ENCODE data around the gene FOXP1.

FOXP1 gene

GRCh38 chr3:71139496-71139895 lies 444.0 kb downstream of the FOXP1 start:
- Histone ChIP-seq H3K4me1 (ENCODE audit: control insufficient read depth, insufficient read depth, low read length) (peaks cover 12% of the 10 kb centered on the region), H3K9me3 (ENCODE audit: control insufficient read depth, insufficient read depth, low read length) (no peaks in the 10 kb centered on the region), H3K27me3 (ENCODE audit: control insufficient read depth, insufficient read depth, low read length) (no peaks in the 10 kb centered on the region), H3K9ac (ENCODE audit: low read depth, low read length) (no peak overlapping the region), H3K36me3 (ENCODE audit: control insufficient read depth, insufficient read depth, low read length) (no peaks in the 10 kb centered on the region), H3K4me3 (ENCODE audit: low read depth, low read length) (no peak overlapping the region)

- peaks cover 22% of the 10 kb centered on the region for H3K4me1 ChIP-seq (ENCODE audit: control insufficient read depth, insufficient read depth, low read length)
- no peak overlapping the region for H3K9ac ChIP-seq (ENCODE audit: low read depth, low read length)
- H3K4me3 ChIP-seq (ENCODE audit: low read depth, low read length) = no peak overlapping the region
- H3K9me3 ChIP-seq (ENCODE audit: control insufficient read depth, insufficient read depth, low read length) = no peaks in the 10 kb centered on the region
- no peaks in the 10 kb centered on the region for H3K36me3 ChIP-seq (ENCODE audit: control insufficient read depth, insufficient read depth, low read length)
- H3K27me3 ChIP-seq (ENCODE audit: control insufficient read depth, insufficient read depth, low read length) = no peaks in the 10 kb centered on the region
Measured at GRCh38 chr3:71138410-71138809, 445.1 kb downstream of the FOXP1 start.

GRCh38 chr3:71136276-71136675 lies 447.3 kb downstream of the FOXP1 start:
- no peaks in the 10 kb centered on the region for H3K9me3 ChIP-seq (ENCODE audit: control insufficient read depth, insufficient read depth, low read length)
- no peaks in the 10 kb centered on the region for H3K27me3 ChIP-seq (ENCODE audit: control insufficient read depth, insufficient read depth, low read length)
- peaks cover 29% of the 10 kb centered on the region for H3K4me1 ChIP-seq (ENCODE audit: control insufficient read depth, insufficient read depth, low read length)
- H3K4me3 ChIP-seq (ENCODE audit: low read depth, low read length) = no peak overlapping the region
- H3K36me3 ChIP-seq (ENCODE audit: control insufficient read depth, insufficient read depth, low read length) = no peaks in the 10 kb centered on the region
- no peak overlapping the region for H3K9ac ChIP-seq (ENCODE audit: low read depth, low read length)

GRCh38 chr3:71135373-71136088 lies 448.0 kb downstream of the FOXP1 start:
- Histone ChIP-seq H3K9ac (ENCODE audit: low read depth, low read length) (no peak overlapping the region), H3K9me3 (ENCODE audit: control insufficient read depth, insufficient read depth, low read length) (no peaks in the 10 kb centered on the region), H3K27me3 (ENCODE audit: control insufficient read depth, insufficient read depth, low read length) (no peaks in the 10 kb centered on the region), H3K4me1 (ENCODE audit: control insufficient read depth, insufficient read depth, low read length) (peaks cover 36% of the 10 kb centered on the region), H3K4me3 (ENCODE audit: low read depth, low read length) (no peak overlapping the region), H3K36me3 (ENCODE audit: control insufficient read depth, insufficient read depth, low read length) (no peaks in the 10 kb centered on the region)

DNA sequence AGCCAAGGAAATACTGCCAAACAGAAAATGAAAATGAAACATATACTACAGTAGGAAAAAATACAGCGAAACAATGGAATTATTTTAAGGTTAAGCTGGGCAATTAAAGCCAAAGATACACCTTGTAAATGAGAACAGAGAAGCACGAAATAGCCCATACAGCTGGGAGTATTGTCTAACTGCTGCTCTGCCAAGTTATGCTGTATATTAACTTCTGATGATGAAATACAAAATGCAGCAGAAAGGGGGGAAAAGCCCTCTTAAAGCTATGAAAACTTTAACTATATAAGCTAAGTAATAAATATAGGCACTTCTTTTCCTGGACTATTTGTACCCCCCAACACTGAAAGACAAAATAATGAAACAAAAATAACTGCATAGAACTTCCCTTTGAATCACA lies 449.0 kb downstream of the FOXP1 start:
- H3K9me3 ChIP-seq (ENCODE audit: control insufficient read depth, insufficient read depth, low read length) = no peaks in the 10 kb centered on the region
- H3K4me3 ChIP-seq (ENCODE audit: low read depth, low read length) = no peak overlapping the region
- H3K4me1 ChIP-seq (ENCODE audit: control insufficient read depth, insufficient read depth, low read length) = peaks cover 41% of the 10 kb centered on the region
- H3K36me3 ChIP-seq (ENCODE audit: control insufficient read depth, insufficient read depth, low read length) = no peaks in the 10 kb centered on the region
- H3K9ac ChIP-seq (ENCODE audit: low read depth, low read length) = no peak overlapping the region
- no peaks in the 10 kb centered on the region for H3K27me3 ChIP-seq (ENCODE audit: control insufficient read depth, insufficient read depth, low read length)

DNA sequence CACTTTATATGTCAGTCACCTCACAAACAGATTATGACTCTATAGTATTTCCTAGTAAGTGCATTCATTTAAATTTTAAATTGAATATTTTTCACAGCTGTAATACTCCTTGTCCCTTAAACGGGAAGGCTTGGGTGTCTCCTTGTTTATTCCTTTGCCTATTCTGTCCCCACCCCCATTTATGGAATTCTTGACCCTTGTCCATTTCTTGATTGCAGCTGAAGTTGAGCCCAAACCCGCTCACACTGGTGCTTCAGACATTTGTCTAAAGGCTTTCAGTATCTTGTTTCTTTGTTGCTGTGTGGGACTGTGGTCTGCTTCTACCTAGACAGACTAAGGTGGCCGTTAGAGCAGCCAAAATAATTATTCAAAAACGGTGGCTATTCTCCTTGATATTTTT lies 449.7 kb downstream of the FOXP1 start:
- Histone ChIP-seq H3K27me3 (ENCODE audit: control insufficient read depth, insufficient read depth, low read length) (no peaks in the 10 kb centered on the region), H3K9me3 (ENCODE audit: control insufficient read depth, insufficient read depth, low read length) (no peaks in the 10 kb centered on the region), H3K9ac (ENCODE audit: low read depth, low read length) (no peak overlapping the region), H3K4me3 (ENCODE audit: low read depth, low read length) (no peak overlapping the region), H3K4me1 (ENCODE audit: control insufficient read depth, insufficient read depth, low read length) (peaks cover 44% of the 10 kb centered on the region), H3K36me3 (ENCODE audit: control insufficient read depth, insufficient read depth, low read length) (no peaks in the 10 kb centered on the region)

DNA sequence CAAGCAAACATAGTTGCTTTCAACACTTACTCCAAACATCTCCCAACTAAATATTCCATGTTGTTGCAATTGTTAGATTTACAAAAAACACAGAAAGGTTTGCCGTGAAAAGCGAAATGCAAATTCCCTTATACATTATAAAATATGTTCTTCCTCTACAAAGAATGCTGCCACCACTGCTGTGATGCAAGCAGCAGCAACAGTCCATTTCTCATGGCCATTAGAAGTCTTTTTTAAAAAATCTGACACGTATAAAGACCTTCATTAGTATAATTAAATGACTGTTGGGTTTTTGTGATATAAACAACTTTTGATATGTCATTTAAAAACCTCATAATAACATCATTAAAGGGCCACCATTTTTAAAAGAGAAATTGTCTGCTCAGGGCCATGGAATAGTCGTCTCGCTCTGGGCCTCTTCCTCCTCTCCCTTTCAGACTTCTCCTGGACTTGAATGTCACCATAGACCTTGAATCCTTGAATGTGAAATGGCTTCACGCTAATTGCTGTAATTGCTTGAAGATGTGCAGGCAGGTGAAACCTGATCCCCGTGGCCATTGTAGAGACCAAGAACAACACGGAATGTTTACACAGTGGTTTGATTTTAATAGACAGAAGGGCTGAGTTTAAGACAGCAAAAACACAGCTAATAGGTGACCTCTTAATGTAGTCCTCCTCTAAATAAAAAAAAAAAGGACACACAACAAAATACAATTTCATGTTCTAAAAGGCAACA lies 450.4 kb downstream of the FOXP1 start:
- no peak overlapping the region for H3K4me3 ChIP-seq (ENCODE audit: low read depth, low read length)
- peaks cover 51% of the 10 kb centered on the region for H3K4me1 ChIP-seq (ENCODE audit: control insufficient read depth, insufficient read depth, low read length)
- no peaks in the 10 kb centered on the region for H3K27me3 ChIP-seq (ENCODE audit: control insufficient read depth, insufficient read depth, low read length)
- H3K36me3 ChIP-seq (ENCODE audit: control insufficient read depth, insufficient read depth, low read length) = no peaks in the 10 kb centered on the region
- no peak overlapping the region for H3K9ac ChIP-seq (ENCODE audit: low read depth, low read length)
- no peaks in the 10 kb centered on the region for H3K9me3 ChIP-seq (ENCODE audit: control insufficient read depth, insufficient read depth, low read length)

GRCh38 chr3:71131375-71132314 lies 451.9 kb downstream of the FOXP1 start:
- H3K9me3 ChIP-seq (ENCODE audit: control insufficient read depth, insufficient read depth, low read length) = no peaks in the 10 kb centered on the region
- no peaks in the 10 kb centered on the region for H3K27me3 ChIP-seq (ENCODE audit: control insufficient read depth, insufficient read depth, low read length)
- H3K4me1 ChIP-seq (ENCODE audit: control insufficient read depth, insufficient read depth, low read length) = peaks cover 50% of the 10 kb centered on the region
- H3K4me3 ChIP-seq (ENCODE audit: low read depth, low read length) = no peak overlapping the region
- no peak overlapping the region for H3K9ac ChIP-seq (ENCODE audit: low read depth, low read length)
- H3K36me3 ChIP-seq (ENCODE audit: control insufficient read depth, insufficient read depth, low read length) = no peaks in the 10 kb centered on the region

GRCh38 chr3:71130471-71131374 lies 452.8 kb downstream of the FOXP1 start:
- H3K4me1 ChIP-seq (ENCODE audit: control insufficient read depth, insufficient read depth, low read length) = peaks cover 50% of the 10 kb centered on the region
- H3K36me3 ChIP-seq (ENCODE audit: control insufficient read depth, insufficient read depth, low read length) = no peaks in the 10 kb centered on the region
- H3K4me3 ChIP-seq (ENCODE audit: low read depth, low read length) = peak overlapping the region; percentile 0
- no peak overlapping the region for H3K9ac ChIP-seq (ENCODE audit: low read depth, low read length)
- H3K9me3 ChIP-seq (ENCODE audit: control insufficient read depth, insufficient read depth, low read length) = no peaks in the 10 kb centered on the region
- H3K27me3 ChIP-seq (ENCODE audit: control insufficient read depth, insufficient read depth, low read length) = no peaks in the 10 kb centered on the region

- Histone ChIP-seq H3K4me3 (ENCODE audit: low read depth, low read length) (peak overlapping the region; percentile 0), H3K9ac (ENCODE audit: low read depth, low read length) (no peak overlapping the region), H3K9me3 (ENCODE audit: control insufficient read depth, insufficient read depth, low read length) (no peaks in the 10 kb centered on the region), H3K4me1 (ENCODE audit: control insufficient read depth, insufficient read depth, low read length) (peaks cover 48% of the 10 kb centered on the region), H3K36me3 (ENCODE audit: control insufficient read depth, insufficient read depth, low read length) (no peaks in the 10 kb centered on the region), H3K27me3 (ENCODE audit: control insufficient read depth, insufficient read depth, low read length) (no peaks in the 10 kb centered on the region)
Measured at GRCh38 chr3:71129611-71130431, 453.7 kb downstream of the FOXP1 start.

All from iPS-15b (cell line).